BLaER1 treated with 17β-estradiol and CSF1 and Interleukin-3, amounts not matched to agents 10 nM and 100 nM (cell line): Measurements from ENCODE around the gene WWOX.

ENCODE experiments used
- H3K27ac ChIP-seq, 11 experiments: shearing (Covaris generic); formaldehyde crosslinking; 2 replicates each; pipeline ENCODE4 v1.8.1; 2022
- H3K27me3 ChIP-seq, 11 experiments: shearing (Covaris generic); formaldehyde crosslinking; 2 replicates each; pipeline ENCODE4 v1.8.1; 2022
- H3K36me3 ChIP-seq, 11 experiments: shearing (Covaris generic); formaldehyde crosslinking; 2 replicates each; pipeline ENCODE4 v1.8.1; 2022
- H3K4me1 ChIP-seq, 10 experiments: shearing (Covaris generic); formaldehyde crosslinking; 2 replicates each; pipeline ENCODE4 v1.8.1; 2022
- H3K4me2 ChIP-seq, 11 experiments: shearing (Covaris generic); formaldehyde crosslinking; 2 replicates each; pipeline ENCODE4 v1.8.1; 2022
- H3K4me3 ChIP-seq, 10 experiments: shearing (Covaris generic); formaldehyde crosslinking; 2 replicates each; pipeline ENCODE4 v1.8.1; 2022
- H3K9ac ChIP-seq, 11 experiments: shearing (Covaris generic); formaldehyde crosslinking; 2 replicates each; pipeline ENCODE4 v1.8.1; 2022
- H3K9me3 ChIP-seq, 11 experiments: shearing (Covaris generic); formaldehyde crosslinking; replicated peaks in 1 of 11; 2 replicates each; pipeline ENCODE4 v1.8.1; 2022
- H4K20me1 ChIP-seq, 11 experiments: shearing (Covaris generic); formaldehyde crosslinking; 2 replicates each; pipeline ENCODE4 v1.8.1; 2022
- Cebpa-rat ChIP-seq, 11 experiments: shearing (Covaris generic); IDR thresholded peaks; 2 replicates each; pipeline ENCODE4 v1.8.1; 2022

Gene WWOX

DNA sequence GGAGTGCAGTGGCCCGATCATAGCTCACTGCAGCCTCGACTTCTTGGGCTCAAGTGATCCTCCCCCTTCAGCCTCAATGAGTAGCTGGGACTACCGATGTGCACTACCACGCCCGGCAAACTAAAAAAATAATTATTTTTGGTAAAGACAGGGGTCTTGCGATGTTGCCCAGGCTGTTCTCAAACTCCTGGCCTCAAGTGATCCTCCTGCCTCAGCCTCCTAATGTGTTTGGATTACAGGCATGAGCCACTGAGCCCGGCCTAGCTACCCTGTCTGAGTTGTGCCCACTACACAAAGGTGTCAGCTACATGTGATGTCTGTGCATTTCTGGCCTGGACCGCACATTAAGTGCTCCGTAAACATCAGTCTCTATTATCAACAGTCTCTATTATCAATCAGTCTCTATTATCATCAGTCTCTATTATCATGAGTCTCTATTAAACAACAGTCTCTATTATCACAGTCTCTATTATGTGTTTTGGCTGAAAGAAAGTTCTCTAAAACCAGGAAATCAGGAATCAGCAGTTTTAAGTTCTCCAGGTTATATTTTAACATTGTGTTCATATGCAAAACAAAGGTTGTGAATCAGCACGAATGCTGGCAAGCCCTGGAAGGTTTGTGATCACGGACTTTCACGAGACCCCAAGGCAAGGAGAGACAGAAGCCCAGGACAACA, 721 bp upstream of the WWOX start:
- Histone ChIP-seq H4K20me1 (peaks cover 0 to 18% (median 0%) of the 10 kb centered on the region in 11 experiments; a peak in 8 of 22 replicates), H3K4me2 (peak overlapping the region; percentile 52 to 84 (median 71)), H3K9me3 (peaks cover 0 to 10% (median 6%) of the 10 kb centered on the region in 11 experiments; a peak in 11 of 22 replicates), H3K27ac (peak overlapping the region; percentile 35 to 88 (median 78); a peak in 21 of 22 replicates), H3K27me3 (no peaks in the 10 kb centered on the region), H3K9ac (peak overlapping the region; percentile 48 to 94 (median 86); a peak in 21 of 22 replicates), H3K4me3 (peak overlapping the region; percentile 55 to 97 (median 82)), H3K4me1 (peaks cover 7 to 22% (median 13%) of the 10 kb centered on the region in 10 experiments; a peak in 19 of 20 replicates), H3K36me3 (no peaks in the 10 kb centered on the region)
- TF ChIP-seq Cebpa-rat (IDR thresholded peaks at IDR 0.05): no peak

- Histone ChIP-seq H3K9ac (peak overlapping the region; percentile 75 to 94 (median 87)), H3K9me3 (peaks cover 0 to 10% (median 2%) of the 10 kb centered on the region in 11 experiments; a peak in 10 of 22 replicates), H3K27ac (peak overlapping the region; percentile 76 to 88 (median 82); a peak in 21 of 22 replicates), H3K36me3 (no peaks in the 10 kb centered on the region), H4K20me1 (peaks cover 0 to 24% (median 0%) of the 10 kb centered on the region in 11 experiments; a peak in 8 of 22 replicates), H3K4me1 (peaks cover 7 to 23% (median 13%) of the 10 kb centered on the region in 10 experiments; a peak in 19 of 20 replicates), H3K27me3 (no peaks in the 10 kb centered on the region), H3K4me2 (peak overlapping the region; percentile 78 to 89 (median 84)), H3K4me3 (peak overlapping the region; percentile 75 to 97 (median 84))
- no peak for TF ChIP-seq Cebpa-rat (IDR thresholded peaks at IDR 0.05)
Measured at GRCh38 chr16:78100112-78100467, 636 bp downstream of the WWOX start.

- H4K20me1 ChIP-seq: peaks cover 0 to 33% (median 0%) of the 10 kb centered on the region in 11 experiments; a peak in 8 of 22 replicates
- H3K4me2 ChIP-seq: no peak overlapping the region
- H3K36me3 ChIP-seq: 0 out of 22 replicates have a peak, but pooled peaks cover 0 to under 1% (median 0%) of the 10 kb centered on the region in 11 experiments
- H3K9ac ChIP-seq: no peak overlapping the region
- no peaks in the 10 kb centered on the region for H3K9me3 ChIP-seq
- H3K4me1 ChIP-seq: peaks cover 7 to 23% (median 13%) of the 10 kb centered on the region in 10 experiments; a peak in 19 of 20 replicates
- H3K4me3 ChIP-seq: no peak overlapping the region
- no peak for TF ChIP-seq Cebpa-rat (IDR thresholded peaks at IDR 0.05)
- no peaks in the 10 kb centered on the region for H3K27me3 ChIP-seq
- H3K27ac ChIP-seq: no peak overlapping the region
Measured at GRCh38 chr16:78102122-78102660, 2.7 kb downstream of the WWOX start.

DNA sequence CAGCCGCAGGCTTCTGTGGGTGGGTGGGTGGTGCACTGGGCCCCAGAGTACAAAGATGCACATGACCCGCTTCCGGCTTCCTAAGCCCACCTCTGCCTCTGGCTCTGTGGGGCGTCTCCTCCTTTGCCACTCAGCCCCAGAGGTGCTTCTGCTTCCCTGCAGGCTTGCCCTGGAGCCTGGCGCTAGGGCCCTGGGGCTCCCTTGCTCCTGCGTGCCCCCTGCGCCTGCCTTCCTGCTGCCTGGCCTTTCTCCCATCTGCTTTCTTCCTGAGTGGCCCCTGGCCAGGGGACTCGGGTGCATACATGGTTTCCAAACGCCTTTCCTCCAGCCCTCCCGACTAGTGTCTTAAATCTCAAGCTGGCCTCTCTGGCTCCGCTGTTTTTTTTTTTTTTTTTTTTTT, 3.4 kb downstream of the WWOX start:
- Histone ChIP-seq H4K20me1 (peaks cover 0 to 33% (median 0%) of the 10 kb centered on the region in 11 experiments; a peak in 8 of 22 replicates), H3K9me3 (no peaks in the 10 kb centered on the region), H3K9ac (no peak overlapping the region), H3K4me3 (no peak overlapping the region), H3K4me2 (no peak overlapping the region), H3K27me3 (no peaks in the 10 kb centered on the region), H3K27ac (no peak overlapping the region), H3K4me1 (peaks cover 7 to 23% (median 13%) of the 10 kb centered on the region in 10 experiments; a peak in 19 of 20 replicates), H3K36me3 (peaks cover 0 to 5% (median 0%) of the 10 kb centered on the region in 11 experiments; a peak in 1 of 22 replicates)
- TF ChIP-seq Cebpa-rat (IDR thresholded peaks at IDR 0.05): no peak

DNA sequence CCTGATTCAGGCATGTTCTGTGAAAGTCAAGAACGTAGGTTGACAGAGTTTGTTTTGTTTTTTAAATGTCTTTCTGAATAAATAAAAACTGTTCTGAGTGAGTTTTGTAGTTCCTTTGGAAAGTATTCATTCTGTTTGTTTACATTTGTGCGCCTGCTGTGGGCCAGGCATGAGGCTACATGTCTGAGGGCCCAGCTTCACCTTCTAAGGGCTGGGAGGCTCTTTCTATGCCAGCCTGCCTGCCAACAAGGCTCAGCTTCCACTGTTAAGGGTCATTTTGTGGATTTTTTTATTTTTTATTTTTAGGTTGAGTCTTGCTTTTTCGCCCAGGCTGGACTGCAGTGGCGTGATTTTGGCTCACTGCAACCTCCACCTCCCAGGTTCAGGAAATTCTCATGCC, 6.1 kb downstream of the WWOX start:
- Histone ChIP-seq H3K4me2 (no peak overlapping the region), H3K36me3 (peaks cover 0 to 26% (median 18%) of the 10 kb centered on the region in 11 experiments; a peak in 18 of 22 replicates), H3K27ac (no peak overlapping the region), H3K4me1 (peaks cover 1 to 14% (median 3%) of the 10 kb centered on the region in 10 experiments; a peak in 18 of 20 replicates), H3K9ac (no peak overlapping the region), H3K4me3 (no peak overlapping the region), H3K9me3 (no peaks in the 10 kb centered on the region), H3K27me3 (no peaks in the 10 kb centered on the region), H4K20me1 (peaks cover 0 to 33% (median 0%) of the 10 kb centered on the region in 11 experiments; a peak in 8 of 22 replicates)
- TF ChIP-seq Cebpa-rat (IDR thresholded peaks at IDR 0.05): no peak

DNA sequence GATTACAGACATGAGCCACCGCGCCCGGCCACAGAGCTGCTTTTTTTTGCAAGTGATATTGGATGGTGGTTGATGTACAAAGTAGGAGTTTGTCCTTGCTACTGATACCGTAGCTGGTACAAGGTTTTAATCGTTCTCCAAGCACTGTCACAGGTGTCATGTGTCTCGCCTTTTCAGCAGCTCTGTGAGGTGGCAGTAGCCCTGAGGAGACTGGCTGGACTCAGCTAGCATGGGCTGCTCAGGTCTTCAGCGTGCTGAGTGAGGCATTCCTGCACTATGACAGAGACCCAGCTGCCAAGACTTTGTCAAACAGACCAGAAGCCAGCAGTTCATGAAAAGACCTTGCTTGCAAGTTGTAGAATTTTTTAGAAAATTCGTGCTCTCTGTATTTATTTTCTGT, 7.2 kb downstream of the WWOX start:
- Histone ChIP-seq H3K27me3 (no peaks in the 10 kb centered on the region), H3K4me1 (peaks cover 0 to 11% (median 0%) of the 10 kb centered on the region in 10 experiments; a peak in 2 of 20 replicates), H4K20me1 (peaks cover 0 to 33% (median 0%) of the 10 kb centered on the region in 11 experiments; a peak in 8 of 22 replicates), H3K27ac (no peak overlapping the region), H3K36me3 (peaks cover 0 to 36% (median 26%) of the 10 kb centered on the region in 11 experiments; a peak in 19 of 22 replicates), H3K4me2 (no peak overlapping the region), H3K9ac (no peak overlapping the region), H3K4me3 (no peak overlapping the region), H3K9me3 (no peaks in the 10 kb centered on the region)
- TF ChIP-seq Cebpa-rat (IDR thresholded peaks at IDR 0.05): no peak

- Histone ChIP-seq H3K36me3 (peaks cover 0 to 54% (median 43%) of the 10 kb centered on the region in 11 experiments; a peak in 20 of 22 replicates), H4K20me1 (peaks cover 0 to 18% (median 0%) of the 10 kb centered on the region in 11 experiments; a peak in 6 of 22 replicates), H3K4me2 (no peak overlapping the region), H3K9ac (no peak overlapping the region), H3K4me3 (no peak overlapping the region), H3K4me1 (peaks cover 0 to 4% (median 0%) of the 10 kb centered on the region in 10 experiments; a peak in 1 of 20 replicates), H3K9me3 (no peaks in the 10 kb centered on the region), H3K27me3 (no peaks in the 10 kb centered on the region), H3K27ac (no peak overlapping the region)
- TF ChIP-seq Cebpa-rat (IDR thresholded peaks at IDR 0.05): no peak
Measured at GRCh38 chr16:78108451-78108850, 9.0 kb downstream of the WWOX start.

GRCh38 chr16:78113258-78113657, 13.8 kb downstream of the WWOX start:
- Histone ChIP-seq H3K27ac (no peak overlapping the region), H3K27me3 (no peaks in the 10 kb centered on the region), H4K20me1 (no peaks in the 10 kb centered on the region), H3K9ac (no peak overlapping the region), H3K4me2 (no peak overlapping the region), H3K4me3 (no peak overlapping the region), H3K36me3 (peaks cover 12 to 97% (median 84%) of the 10 kb centered on the region in 11 experiments; a peak in 21 of 22 replicates), H3K9me3 (no peaks in the 10 kb centered on the region), H3K4me1 (peaks cover 0 to 6% (median 2%) of the 10 kb centered on the region in 10 experiments; a peak in 3 of 20 replicates)
- no peak for TF ChIP-seq Cebpa-rat (IDR thresholded peaks at IDR 0.05)

- Histone ChIP-seq H3K4me1 (peaks cover 0 to 6% (median 2%) of the 10 kb centered on the region in 10 experiments; a peak in 3 of 20 replicates), H3K27me3 (no peaks in the 10 kb centered on the region), H3K9me3 (no peaks in the 10 kb centered on the region), H3K36me3 (peaks cover 29 to 98% (median 80%) of the 10 kb centered on the region in 11 experiments; a peak in 21 of 22 replicates), H4K20me1 (no peaks in the 10 kb centered on the region), H3K27ac (no peak overlapping the region), H3K9ac (no peak overlapping the region), H3K4me2 (no peak overlapping the region), H3K4me3 (no peak overlapping the region)
- no peak for TF ChIP-seq Cebpa-rat (IDR thresholded peaks at IDR 0.05)
Measured at GRCh38 chr16:78115659-78116058, 16.2 kb downstream of the WWOX start.
